OCI-LY1 (cell line): ENCODE measurements around the gene MIER1.

Experiments used
- H2AFZ ChIP-seq: fragments of 200-600 bp; sonication (generic), shearing (Covaris generic); 2 replicates; pipeline ENCODE4 v1.6.0; 2014; ENCODE audit warnings: antibody characterized with exemption, mild to moderate bottlenecking, low read length
- H3F3A ChIP-seq: fragments of 200-600 bp; sonication (generic), shearing (Covaris generic); 2 replicates; pipeline ENCODE4 v1.6.0; 2014; ENCODE audit warnings: mild to moderate bottlenecking, antibody characterized with exemption, low read length, moderate library complexity; ENCODE audit not compliant: insufficient read depth
- H3K27ac ChIP-seq: fragments of 200-600 bp; sonication (generic); 2 replicates; pipeline ENCODE4 v1.5.1; 2014; ENCODE audit warnings: low read length, mixed run types, mild to moderate bottlenecking, low read depth; ENCODE audit not compliant: poor library complexity, severe bottlenecking
- H3K27me3 ChIP-seq: fragments of 200-600 bp; sonication (generic); 2 replicates; pipeline ENCODE4 v1.6.0; 2014; ENCODE audit warnings: antibody characterized with exemption, mild to moderate bottlenecking, low read length, moderate library complexity; ENCODE audit not compliant: insufficient read depth
- H3K36me3 ChIP-seq: fragments of 200-600 bp; sonication (generic); 2 replicates; pipeline ENCODE4 v1.6.1; 2014; ENCODE audit warnings: mild to moderate bottlenecking, antibody characterized with exemption, low read length, moderate library complexity, mixed read lengths; ENCODE audit not compliant: insufficient read depth
- H3K4me1 ChIP-seq: fragments of 200-600 bp; sonication (generic); 2 replicates; pipeline ENCODE4 v1.5.1; 2014; ENCODE audit warnings: mild to moderate bottlenecking, low read length, moderate library complexity; ENCODE audit not compliant: insufficient read depth, severe bottlenecking
- H3K4me2 ChIP-seq: fragments of 200-600 bp; sonication (generic), shearing (Covaris generic); 2 replicates; pipeline ENCODE4 v1.6.1; 2014; ENCODE audit warnings: low read length
- H3K4me3 ChIP-seq: fragments of 200-600 bp; sonication (generic); 2 replicates; pipeline ENCODE4 v1.5.1; 2014; ENCODE audit warnings: low read length, low read depth, mild to moderate bottlenecking, mixed read lengths; ENCODE audit not compliant: poor library complexity, severe bottlenecking
- H3K79me2 ChIP-seq: fragments of 200-600 bp; shearing (Covaris generic); 2 replicates; pipeline ENCODE4 v1.6.1; 2016; ENCODE audit warnings: mixed run types, low read length, mixed read lengths; ENCODE audit not compliant: insufficient read depth
- H3K9ac ChIP-seq: fragments of 200-600 bp; sonication (generic), shearing (Covaris generic); 2 replicates; pipeline ENCODE4 v1.6.1; 2014; ENCODE audit warnings: mild to moderate bottlenecking, low read length, mixed read lengths
- H3K9me2 ChIP-seq: fragments of 200-600 bp; sonication (generic), shearing (Covaris generic); 2 replicates; pipeline ENCODE4 v1.6.1; 2014; ENCODE audit warnings: low read depth, mild to moderate bottlenecking, low read length, mixed read lengths
- H3K9me3 ChIP-seq: fragments of 200-600 bp; shearing (Covaris generic); 2 replicates; pipeline ENCODE4 v1.6.1; 2014; ENCODE audit warnings: low read length, mixed read lengths
- H4K20me1 ChIP-seq: fragments of 200-600 bp; sonication (generic), shearing (Covaris generic); 2 replicates; pipeline ENCODE4 v1.6.0; 2016; ENCODE audit warnings: mild to moderate bottlenecking, low read length; ENCODE audit not compliant: insufficient read depth
- CTCF ChIP-seq: fragments of 200-600 bp; sonication (generic), shearing (Covaris generic); IDR thresholded peaks from 2 replicates; pipeline ENCODE4 v1.5.1; 2017; ENCODE audit warnings: mild to moderate bottlenecking, antibody characterized with exemption, low read length, moderate library complexity, mixed read lengths
- EZH2 ChIP-seq: fragments of 200-600 bp; sonication (generic), shearing (Covaris generic); IDR thresholded peaks from 2 replicates; pipeline ENCODE4 v1.8.0; 2017; ENCODE audit warnings: borderline replicate concordance, mixed run types, mild to moderate bottlenecking, antibody characterized with exemption, low read length, moderate library complexity, mixed read lengths

Gene MIER1

GRCh38 chr1:67005068-67005467 is 80.3 kb downstream of the MIER1 start:
- peaks cover 68% of the 10 kb centered on the region for H3K36me3 ChIP-seq
- H2AFZ ChIP-seq = no peak overlapping the region
- H3K79me2 ChIP-seq = no peaks in the 10 kb centered on the region
- H3K4me1 ChIP-seq = peaks cover 10% of the 10 kb centered on the region
- no peaks in the 10 kb centered on the region for H3K9me3 ChIP-seq
- TF ChIP-seq CTCF (no peak), EZH2 (no peak)
- no peak overlapping the region for H3K27ac ChIP-seq
- H3K9ac ChIP-seq = no peak overlapping the region
- H3K4me2 ChIP-seq = no peak overlapping the region
- H4K20me1 ChIP-seq = no peaks in the 10 kb centered on the region
- no peaks in the 10 kb centered on the region for H3F3A ChIP-seq
- H3K9me2 ChIP-seq = no peaks in the 10 kb centered on the region
- no peaks in the 10 kb centered on the region for H3K27me3 ChIP-seq
- H3K4me3 ChIP-seq = no peak overlapping the region

- no peak for TF ChIP-seq EZH2
- no peak for TF ChIP-seq CTCF
- no peak overlapping the region for H2AFZ ChIP-seq
- no peak overlapping the region for H3K4me2 ChIP-seq
- H4K20me1 ChIP-seq = no peaks in the 10 kb centered on the region
- H3K9me2 ChIP-seq = no peaks in the 10 kb centered on the region
- no peaks in the 10 kb centered on the region for H3F3A ChIP-seq
- no peak overlapping the region for H3K27ac ChIP-seq
- H3K36me3 ChIP-seq = peaks cover 42% of the 10 kb centered on the region
- no peaks in the 10 kb centered on the region for H3K4me1 ChIP-seq
- no peaks in the 10 kb centered on the region for H3K79me2 ChIP-seq
- H3K9me3 ChIP-seq = no peaks in the 10 kb centered on the region
- H3K27me3 ChIP-seq = no peaks in the 10 kb centered on the region
- H3K9ac ChIP-seq = no peak overlapping the region
- H3K4me3 ChIP-seq = no peak overlapping the region
These were observed 85.0 kb downstream of the MIER1 start for GRCh38 chr1:67009792-67010191.

GRCh38 chr1:67013573-67013972 is 88.8 kb downstream of the MIER1 start:
- H3K9me2 ChIP-seq = no peaks in the 10 kb centered on the region
- no peaks in the 10 kb centered on the region for H3F3A ChIP-seq
- no peaks in the 10 kb centered on the region for H3K9me3 ChIP-seq
- H2AFZ ChIP-seq = no peak overlapping the region
- no peak overlapping the region for H3K4me3 ChIP-seq
- H3K36me3 ChIP-seq = peaks cover 43% of the 10 kb centered on the region
- TF ChIP-seq EZH2 (no peak), CTCF (no peak)
- H3K4me2 ChIP-seq = no peak overlapping the region
- no peaks in the 10 kb centered on the region for H3K27me3 ChIP-seq
- no peaks in the 10 kb centered on the region for H3K4me1 ChIP-seq
- no peaks in the 10 kb centered on the region for H3K79me2 ChIP-seq
- H3K9ac ChIP-seq = no peak overlapping the region
- no peaks in the 10 kb centered on the region for H4K20me1 ChIP-seq
- no peak overlapping the region for H3K27ac ChIP-seq
